ENCODE measurements around the gene RAB31.

RAB31 gene

GRCh38 chr18:9732031-9732430 lies 23.9 kb downstream of the RAB31 start:
- Histone ChIP-seq H3K36me3 (ENCODE audit: insufficient read depth, low read length) (no peaks in the 10 kb centered on the region), H3K9ac (ENCODE audit: low read depth, low read length) (no peak overlapping the region), H3K4me1 (ENCODE audit: insufficient read depth, low read length) (peaks cover 11% of the 10 kb centered on the region), H3K9me3 (ENCODE audit: control insufficient read depth, insufficient read depth, low read length) (no peaks in the 10 kb centered on the region)

GRCh38 chr18:9734189-9734588 lies 26.1 kb downstream of the RAB31 start:
- Histone ChIP-seq H3K36me3 (ENCODE audit: insufficient read depth, low read length) (no peaks in the 10 kb centered on the region), H3K9me3 (ENCODE audit: control insufficient read depth, insufficient read depth, low read length) (no peaks in the 10 kb centered on the region), H3K9ac (ENCODE audit: low read depth, low read length) (no peak overlapping the region), H3K4me1 (ENCODE audit: insufficient read depth, low read length) (peaks cover 17% of the 10 kb centered on the region)

- peaks cover 22% of the 10 kb centered on the region for H3K4me1 ChIP-seq (ENCODE audit: insufficient read depth, low read length)
- H3K9ac ChIP-seq (ENCODE audit: low read depth, low read length), result no peak overlapping the region
- H3K9me3 ChIP-seq (ENCODE audit: control insufficient read depth, insufficient read depth, low read length), result no peaks in the 10 kb centered on the region
- no peaks in the 10 kb centered on the region for H3K36me3 ChIP-seq (ENCODE audit: insufficient read depth, low read length)
These were observed 27.1 kb downstream of the RAB31 start for GRCh38 chr18:9735238-9735637.

GRCh38 chr18:9735879-9736278 lies 27.8 kb downstream of the RAB31 start:
- peaks cover 22% of the 10 kb centered on the region for H3K4me1 ChIP-seq (ENCODE audit: insufficient read depth, low read length)
- H3K36me3 ChIP-seq (ENCODE audit: insufficient read depth, low read length), result no peaks in the 10 kb centered on the region
- H3K9ac ChIP-seq (ENCODE audit: low read depth, low read length), result no peak overlapping the region
- H3K9me3 ChIP-seq (ENCODE audit: control insufficient read depth, insufficient read depth, low read length), result no peaks in the 10 kb centered on the region

- Histone ChIP-seq H3K9ac (ENCODE audit: low read depth, low read length) (no peak overlapping the region), H3K4me1 (ENCODE audit: insufficient read depth, low read length) (peaks cover 23% of the 10 kb centered on the region), H3K9me3 (ENCODE audit: control insufficient read depth, insufficient read depth, low read length) (no peaks in the 10 kb centered on the region)
These were observed 28.3 kb downstream of the RAB31 start for GRCh38 chr18:9736286-9736835.

GRCh38 chr18:9737006-9737405 lies 28.9 kb downstream of the RAB31 start:
- H3K9ac ChIP-seq (ENCODE audit: low read depth, low read length), result no peak overlapping the region
- no peaks in the 10 kb centered on the region for H3K9me3 ChIP-seq (ENCODE audit: control insufficient read depth, insufficient read depth, low read length)
- H3K36me3 ChIP-seq (ENCODE audit: insufficient read depth, low read length), result no peaks in the 10 kb centered on the region
- H3K4me1 ChIP-seq (ENCODE audit: insufficient read depth, low read length), result peaks cover 30% of the 10 kb centered on the region

More at GRCh38 chr18:9736286-9736835, 28.3 kb downstream of the RAB31 start:
- no peaks in the 10 kb centered on the region for H3K36me3 ChIP-seq (ENCODE audit: insufficient read depth, low read length)

GRCh38 chr18:9737472-9738121 lies 29.5 kb downstream of the RAB31 start:
- Histone ChIP-seq H3K9ac (ENCODE audit: low read depth, low read length) (no peak overlapping the region), H3K4me1 (ENCODE audit: insufficient read depth, low read length) (peaks cover 34% of the 10 kb centered on the region), H3K9me3 (ENCODE audit: control insufficient read depth, insufficient read depth, low read length) (no peaks in the 10 kb centered on the region)

GRCh38 chr18:9738266-9738969 lies 30.3 kb downstream of the RAB31 start:
- Histone ChIP-seq H3K4me1 (ENCODE audit: insufficient read depth, low read length) (peaks cover 40% of the 10 kb centered on the region), H3K9me3 (ENCODE audit: control insufficient read depth, insufficient read depth, low read length) (no peaks in the 10 kb centered on the region), H3K36me3 (ENCODE audit: insufficient read depth, low read length) (no peaks in the 10 kb centered on the region), H3K9ac (ENCODE audit: low read depth, low read length) (no peak overlapping the region)

More at GRCh38 chr18:9737472-9738121, 29.5 kb downstream of the RAB31 start:
- H3K36me3 ChIP-seq (ENCODE audit: insufficient read depth, low read length), result no peaks in the 10 kb centered on the region

- Histone ChIP-seq H3K4me1 (ENCODE audit: insufficient read depth, low read length) (peaks cover 44% of the 10 kb centered on the region), H3K36me3 (ENCODE audit: insufficient read depth, low read length) (no peaks in the 10 kb centered on the region), H3K9me3 (ENCODE audit: control insufficient read depth, insufficient read depth, low read length) (no peaks in the 10 kb centered on the region), H3K9ac (ENCODE audit: low read depth, low read length) (no peak overlapping the region)
These were observed 31.4 kb downstream of the RAB31 start for GRCh38 chr18:9739516-9739915.

- Histone ChIP-seq H3K36me3 (ENCODE audit: insufficient read depth, low read length) (no peaks in the 10 kb centered on the region), H3K9ac (ENCODE audit: low read depth, low read length) (no peak overlapping the region), H3K4me1 (ENCODE audit: insufficient read depth, low read length) (peaks cover 46% of the 10 kb centered on the region), H3K9me3 (ENCODE audit: control insufficient read depth, insufficient read depth, low read length) (no peaks in the 10 kb centered on the region)
These were observed 32.0 kb downstream of the RAB31 start for GRCh38 chr18:9740071-9740470.

GRCh38 chr18:9741406-9741792 lies 33.3 kb downstream of the RAB31 start:
- no peaks in the 10 kb centered on the region for H3K36me3 ChIP-seq (ENCODE audit: insufficient read depth, low read length)
- H3K9me3 ChIP-seq (ENCODE audit: control insufficient read depth, insufficient read depth, low read length), result no peaks in the 10 kb centered on the region
- peaks cover 46% of the 10 kb centered on the region for H3K4me1 ChIP-seq (ENCODE audit: insufficient read depth, low read length)
- H3K9ac ChIP-seq (ENCODE audit: low read depth, low read length), result no peak overlapping the region

GRCh38 chr18:9741793-9742523 lies 33.9 kb downstream of the RAB31 start:
- H3K9me3 ChIP-seq (ENCODE audit: control insufficient read depth, insufficient read depth, low read length), result no peaks in the 10 kb centered on the region
- peak overlapping the region; percentile 9; the same call in 1 of the 2 replicates for H3K9ac ChIP-seq (ENCODE audit: low read depth, low read length)
- no peaks in the 10 kb centered on the region for H3K36me3 ChIP-seq (ENCODE audit: insufficient read depth, low read length)
- peaks cover 45% of the 10 kb centered on the region for H3K4me1 ChIP-seq (ENCODE audit: insufficient read depth, low read length)

- H3K9ac ChIP-seq (ENCODE audit: low read depth, low read length), result peak overlapping the region; percentile 19; the same call in 1 of the 2 replicates
- H3K4me1 ChIP-seq (ENCODE audit: insufficient read depth, low read length), result peaks cover 39% of the 10 kb centered on the region
- H3K36me3 ChIP-seq (ENCODE audit: insufficient read depth, low read length), result no peaks in the 10 kb centered on the region
- no peaks in the 10 kb centered on the region for H3K9me3 ChIP-seq (ENCODE audit: control insufficient read depth, insufficient read depth, low read length)
These were observed 34.5 kb downstream of the RAB31 start for GRCh38 chr18:9742524-9743131.

All from ES-I3 (cell line).